ENCODE results near the gene PHEX.

Gene PHEX

DNA sequence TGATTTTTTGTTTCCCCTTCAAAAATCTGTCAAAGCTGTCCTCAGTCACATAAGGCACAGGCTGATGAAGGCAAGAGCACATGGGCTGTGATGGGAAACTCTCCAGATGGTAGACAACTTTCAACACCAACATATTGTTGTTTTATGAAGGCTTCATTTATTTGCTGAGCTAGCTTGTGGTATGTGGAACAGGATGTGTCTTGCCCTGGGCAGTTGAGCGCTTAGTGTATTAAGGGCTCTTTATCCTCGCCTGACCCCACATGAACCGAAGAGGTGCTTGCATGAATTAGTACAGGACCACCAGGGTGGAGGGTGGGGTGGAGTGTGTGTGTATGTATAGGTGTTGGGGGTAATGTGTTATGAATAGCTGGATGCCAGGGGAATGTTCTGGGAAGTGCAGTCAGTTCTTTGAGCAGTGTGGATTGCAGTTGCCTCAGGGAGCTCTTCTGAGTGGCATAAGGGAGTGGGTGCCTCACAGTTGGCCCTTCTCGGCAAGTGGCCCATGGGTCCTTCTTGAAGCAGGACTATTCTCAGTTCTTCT lies 103.1 kb downstream of the PHEX start:
- no peak for DNase-seq
- CTCF ChIA-PET: interaction anchor here (0.5 to 2.9 kb wide), 14 partner anchors 9 to 1559 kb away, joined by 3 to 15 read pairs (median 4); no protein-coding TSS in a partner anchor
- no peak overlapping the region for H3K27ac Mint-ChIP-seq
- no peaks in the 10 kb centered on the region for H3K9me3 Mint-ChIP-seq
- no peak overlapping the region for H3K4me3 Mint-ChIP-seq
- H3K36me3 Mint-ChIP-seq: no peaks in the 10 kb centered on the region
- no peaks in the 10 kb centered on the region for H3K27me3 Mint-ChIP-seq
- no peaks in the 10 kb centered on the region for H3K4me1 Mint-ChIP-seq

DNA sequence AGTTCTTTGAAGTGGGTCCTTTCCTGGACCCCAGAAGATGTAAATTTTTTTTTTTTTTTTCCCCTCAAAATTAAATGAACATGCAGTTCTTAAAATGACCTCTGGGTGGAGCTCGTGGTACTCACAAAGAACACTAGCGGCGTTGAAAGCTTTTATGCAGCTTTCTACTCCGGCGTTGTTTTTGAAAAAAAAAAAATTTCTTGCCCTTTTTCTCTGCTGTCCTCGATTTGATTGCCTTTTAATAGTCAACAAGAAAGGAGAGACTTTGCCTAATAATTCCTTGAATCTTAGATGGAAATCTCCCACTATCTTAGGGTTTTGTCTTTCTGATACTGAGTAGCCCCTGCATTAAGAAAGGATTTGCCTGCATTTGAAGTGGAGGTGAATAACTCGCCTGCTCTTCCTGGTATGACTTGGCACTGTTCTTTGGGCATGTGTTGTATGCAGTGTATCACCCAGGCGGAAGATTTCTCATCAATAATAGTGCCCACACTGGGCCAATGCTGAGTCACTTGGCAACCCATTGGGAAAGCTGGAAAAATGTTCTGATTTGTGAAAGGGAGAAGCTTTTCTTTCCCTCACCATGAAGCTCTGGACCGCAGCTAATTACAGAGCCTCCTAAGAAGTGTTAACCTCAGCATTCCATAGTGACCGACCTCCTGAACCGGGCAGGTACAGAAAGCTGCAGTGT lies 104.0 kb downstream of the PHEX start:
- DNase-seq: no peak
- H3K36me3 Mint-ChIP-seq: no peaks in the 10 kb centered on the region

DNA sequence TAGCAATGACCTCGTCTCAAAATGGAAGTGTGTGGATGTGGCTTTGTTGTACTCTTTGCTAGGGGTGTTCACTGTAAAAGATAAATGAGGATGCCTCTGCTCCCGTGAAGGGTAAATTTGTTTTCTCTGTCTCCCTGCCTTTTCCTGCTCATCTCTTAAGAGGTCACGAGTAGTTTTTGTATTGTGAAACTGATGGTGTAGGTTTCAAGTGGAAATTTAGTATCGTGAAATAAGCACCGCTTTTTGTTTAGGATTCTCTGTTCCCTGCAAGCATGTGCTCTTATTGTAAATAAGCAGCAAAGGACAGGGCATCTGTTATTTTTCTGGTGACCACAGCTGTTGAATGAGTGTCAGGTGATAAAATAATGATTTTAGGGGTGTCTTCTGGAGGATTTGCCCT lies 104.6 kb downstream of the PHEX start:
- no peak for DNase-seq
- Mint-ChIP-seq H3K27me3 (no peaks in the 10 kb centered on the region), H3K36me3 (no peaks in the 10 kb centered on the region), H3K4me1 (no peaks in the 10 kb centered on the region), H3K27ac (no peak overlapping the region), H3K9me3 (no peaks in the 10 kb centered on the region), H3K4me3 (no peak overlapping the region)
- CTCF ChIA-PET: interaction anchor here (1.1 to 2.9 kb wide), 8 partner anchors 21 to 1765 kb away, joined by 3 to 15 read pairs (median 5); no protein-coding TSS in a partner anchor

More for the DNA sequence above, 104.0 kb downstream of the PHEX start:
- Mint-ChIP-seq H3K27ac (no peak overlapping the region), H3K9me3 (no peaks in the 10 kb centered on the region), H3K4me3 (no peak overlapping the region), H3K4me1 (no peaks in the 10 kb centered on the region), H3K27me3 (no peaks in the 10 kb centered on the region)
- CTCF ChIA-PET: interaction anchor here (0.6 to 2.9 kb wide), 16 partner anchors 8 to 1766 kb away, joined by 3 to 15 read pairs (median 4); no protein-coding TSS in a partner anchor

DNA sequence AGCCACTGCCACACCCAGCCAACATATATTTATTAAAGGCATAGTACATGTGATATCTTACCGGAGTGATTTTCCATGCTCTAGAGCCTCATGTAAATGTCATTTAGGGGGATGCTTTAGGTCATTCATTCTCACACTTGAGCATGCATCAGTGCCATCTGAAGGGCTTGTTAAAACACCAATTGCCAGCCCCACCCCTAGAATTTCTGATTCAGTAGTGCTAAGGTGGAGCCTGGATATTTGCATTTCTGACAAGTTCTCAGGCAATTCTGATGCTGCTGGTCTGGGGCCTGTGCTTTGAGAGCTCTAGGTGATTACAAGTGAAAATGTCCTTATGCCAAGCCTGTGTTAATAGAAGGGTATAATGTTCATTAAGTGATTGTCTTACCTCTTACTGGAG lies 107.7 kb downstream of the PHEX start:
- H3K27ac Mint-ChIP-seq: no peak overlapping the region
- H3K9me3 Mint-ChIP-seq: no peaks in the 10 kb centered on the region
- no peak for DNase-seq
- H3K27me3 Mint-ChIP-seq: no peaks in the 10 kb centered on the region
- no peaks in the 10 kb centered on the region for H3K4me1 Mint-ChIP-seq
- CTCF ChIA-PET: no interaction called here
- no peak overlapping the region for H3K4me3 Mint-ChIP-seq
- H3K36me3 Mint-ChIP-seq: no peaks in the 10 kb centered on the region

DNA sequence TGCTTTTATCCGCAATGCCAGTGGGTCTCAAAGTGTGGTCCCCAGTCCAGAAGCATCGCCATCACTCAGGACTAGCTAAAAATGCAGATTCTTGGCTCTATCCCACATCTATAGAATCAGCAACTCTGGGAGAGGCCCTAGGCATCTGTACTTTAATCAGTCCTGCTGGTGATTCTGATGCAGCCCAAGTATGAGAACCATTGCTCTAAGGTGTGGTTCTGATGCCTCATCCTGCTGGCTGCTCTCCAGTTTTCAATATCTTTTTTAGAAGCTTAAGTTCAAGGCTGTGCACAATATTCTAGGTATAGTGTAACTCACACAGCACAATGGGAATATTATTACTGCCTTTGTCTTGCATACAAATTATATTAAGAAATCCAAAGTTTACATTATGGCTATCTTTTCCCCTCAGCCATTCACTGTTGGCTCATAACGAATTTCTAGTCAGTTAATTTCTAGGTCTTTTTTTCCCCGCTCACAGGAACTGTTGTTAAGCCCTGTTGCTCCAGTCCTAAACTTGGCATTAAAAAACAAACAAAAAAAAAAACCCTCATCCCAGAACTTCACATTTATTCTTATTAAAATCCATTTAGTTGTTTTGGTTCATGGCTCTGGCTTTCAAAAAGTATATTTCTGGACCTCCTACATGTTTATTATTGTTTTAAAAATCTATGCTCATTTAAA lies 109.1 kb downstream of the PHEX start:
- CTCF ChIA-PET: no interaction called here
- no peaks in the 10 kb centered on the region for H3K36me3 Mint-ChIP-seq
- no peak overlapping the region for H3K4me3 Mint-ChIP-seq
- H3K9me3 Mint-ChIP-seq: no peaks in the 10 kb centered on the region
- H3K4me1 Mint-ChIP-seq: no peaks in the 10 kb centered on the region
- H3K27ac Mint-ChIP-seq: no peak overlapping the region
- DNase-seq: no peak
- no peaks in the 10 kb centered on the region for H3K27me3 Mint-ChIP-seq

DNA sequence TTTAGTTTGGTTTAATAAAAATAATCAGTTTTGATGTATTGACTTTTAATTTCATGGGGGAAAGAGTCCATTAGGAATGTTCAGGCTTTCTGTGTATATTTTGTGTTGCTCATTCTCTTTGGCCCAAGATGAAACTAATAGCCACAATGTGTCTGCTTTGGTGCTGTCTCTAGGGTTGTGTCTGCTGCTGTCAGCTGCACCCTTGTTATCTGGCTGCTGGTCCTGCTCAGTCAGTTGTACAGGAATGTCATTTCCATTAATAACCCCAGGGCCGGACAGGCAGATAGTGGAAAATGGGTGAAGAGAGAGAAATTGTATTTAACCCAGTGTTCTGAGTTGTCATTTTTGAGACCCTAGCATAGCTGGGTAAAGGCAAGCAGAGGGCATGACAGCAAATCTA lies 115.1 kb downstream of the PHEX start:
- Mint-ChIP-seq H3K9me3 (no peaks in the 10 kb centered on the region), H3K4me3 (no peak overlapping the region), H3K36me3 (no peaks in the 10 kb centered on the region), H3K4me1 (no peaks in the 10 kb centered on the region), H3K27ac (no peak overlapping the region), H3K27me3 (no peaks in the 10 kb centered on the region)
- CTCF ChIA-PET: no interaction called here
- DNase-seq: no peak

DNA sequence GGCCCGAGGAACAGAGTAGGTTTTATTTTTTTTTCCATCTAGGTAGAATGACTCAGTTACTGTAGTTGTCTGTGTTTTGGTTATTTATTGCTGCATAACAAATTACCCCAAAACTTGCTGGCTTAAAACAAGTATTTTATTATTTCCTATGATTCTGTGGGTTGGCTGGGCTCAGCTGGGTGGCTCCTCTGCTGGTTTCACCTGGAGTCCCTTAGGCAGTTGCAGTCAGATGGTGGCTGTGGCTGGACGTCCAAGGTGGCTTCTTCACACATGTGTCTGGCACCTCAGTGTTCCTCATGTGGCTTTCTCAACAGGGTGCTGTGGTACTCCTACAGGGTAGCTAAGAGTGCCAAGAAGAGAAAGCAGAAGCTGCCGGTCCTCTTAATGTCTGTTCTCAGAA lies 115.8 kb downstream of the PHEX start:
- Mint-ChIP-seq H3K36me3 (no peaks in the 10 kb centered on the region), H3K27ac (no peak overlapping the region), H3K4me1 (no peaks in the 10 kb centered on the region), H3K27me3 (no peaks in the 10 kb centered on the region), H3K9me3 (no peaks in the 10 kb centered on the region), H3K4me3 (no peak overlapping the region)
- no peak for DNase-seq
- CTCF ChIA-PET: no interaction called here

DNA sequence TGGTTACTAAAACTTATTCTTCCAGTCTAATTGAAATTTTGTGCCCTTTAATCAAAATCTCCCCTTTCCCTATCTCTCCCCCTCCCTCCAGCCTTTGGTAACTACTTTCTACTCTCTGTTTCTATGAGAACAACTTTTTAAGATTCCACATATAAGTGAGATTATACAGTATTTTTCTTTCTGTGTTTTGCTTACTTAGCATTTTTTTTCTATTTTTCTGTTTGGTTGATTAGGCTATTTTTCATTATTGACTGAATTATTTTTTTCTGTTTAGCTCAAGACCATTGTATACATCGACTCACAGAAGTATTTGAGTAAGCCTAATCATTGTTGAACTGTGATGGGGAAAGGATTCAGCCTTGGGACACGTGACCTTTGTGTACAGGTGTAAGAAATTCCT lies 116.4 kb downstream of the PHEX start:
- Mint-ChIP-seq H3K4me1 (no peaks in the 10 kb centered on the region), H3K4me3 (no peak overlapping the region), H3K27me3 (no peaks in the 10 kb centered on the region), H3K9me3 (no peaks in the 10 kb centered on the region), H3K36me3 (no peaks in the 10 kb centered on the region), H3K27ac (no peak overlapping the region)
- no peak for DNase-seq
- CTCF ChIA-PET: interaction anchor here (0.6 kb wide), 1 partner anchor 370 kb away, joined by 3 read pairs; no protein-coding TSS in a partner anchor

DNA sequence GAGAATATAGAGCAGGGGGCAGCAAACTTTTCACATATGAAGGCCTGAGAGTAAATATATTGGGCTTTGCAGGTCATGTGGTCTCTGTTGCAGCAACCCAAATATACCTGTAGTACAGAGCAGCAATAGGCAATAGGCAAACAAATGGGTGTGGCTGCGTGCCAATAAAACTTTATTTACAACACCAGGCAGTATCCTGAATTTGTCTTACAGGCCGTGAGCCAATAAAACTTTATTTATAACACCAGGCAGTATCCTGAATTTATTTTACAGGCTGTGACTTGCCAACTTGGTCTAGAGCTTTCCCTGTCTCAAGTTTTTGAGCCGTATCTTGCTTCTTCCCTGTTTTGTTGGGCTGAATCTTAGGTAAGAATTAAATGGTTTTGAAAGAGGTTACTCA lies 118.2 kb downstream of the PHEX start:
- no peak overlapping the region for H3K27ac Mint-ChIP-seq
- no peak overlapping the region for H3K4me3 Mint-ChIP-seq
- H3K36me3 Mint-ChIP-seq: no peaks in the 10 kb centered on the region
- H3K9me3 Mint-ChIP-seq: no peaks in the 10 kb centered on the region
- H3K27me3 Mint-ChIP-seq: no peaks in the 10 kb centered on the region
- no peaks in the 10 kb centered on the region for H3K4me1 Mint-ChIP-seq
- CTCF ChIA-PET: no interaction called here
- DNase-seq: no peak

DNA sequence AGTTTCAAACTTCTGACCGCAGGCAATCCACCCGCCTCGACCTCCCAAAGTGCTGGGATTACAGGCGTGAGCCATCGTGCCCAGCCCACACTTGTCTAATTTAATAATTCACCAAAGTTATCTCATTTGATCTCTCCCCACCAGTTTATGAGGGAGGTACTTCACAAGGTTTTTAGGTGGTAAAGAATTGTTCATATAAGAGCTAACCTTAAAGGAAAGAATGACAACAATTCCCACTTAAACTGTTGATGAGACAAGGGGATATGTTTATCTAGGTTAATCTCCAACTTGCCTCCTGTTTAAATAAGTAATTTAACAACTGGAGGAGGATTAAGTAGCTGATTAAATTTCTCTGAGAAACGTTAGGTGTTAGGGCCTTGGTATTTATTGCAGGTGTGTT lies 123.0 kb downstream of the PHEX start:
- Mint-ChIP-seq H3K36me3 (no peaks in the 10 kb centered on the region), H3K4me3 (no peak overlapping the region), H3K4me1 (no peaks in the 10 kb centered on the region), H3K27ac (no peak overlapping the region), H3K9me3 (no peaks in the 10 kb centered on the region), H3K27me3 (no peaks in the 10 kb centered on the region)
- CTCF ChIA-PET: no interaction called here
- DNase-seq: no peak

DNA sequence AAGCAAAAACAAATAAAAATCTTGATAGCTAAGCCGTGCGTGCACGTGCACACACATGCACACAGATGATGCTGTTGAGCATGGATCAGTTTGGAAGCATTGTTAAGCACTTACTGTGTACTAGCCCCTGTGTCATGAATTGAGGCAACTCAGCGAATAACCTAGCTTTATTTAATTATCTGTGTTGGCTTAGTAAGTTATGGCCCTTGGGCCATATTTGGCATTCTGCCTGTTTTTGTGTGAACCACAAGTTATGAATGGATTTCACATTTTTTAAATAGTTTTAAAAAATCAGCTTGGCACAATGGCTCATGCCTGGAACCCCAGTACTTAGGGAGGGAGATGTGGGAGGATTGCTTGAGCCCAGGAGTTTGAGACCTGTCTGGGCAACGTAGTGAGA lies 126.9 kb downstream of the PHEX start:
- CTCF ChIA-PET: interaction anchor here (1.5 kb wide), 1 partner anchor 23 kb away, joined by 6 read pairs; no protein-coding TSS in a partner anchor
- Mint-ChIP-seq H3K4me3 (no peak overlapping the region), H3K36me3 (no peaks in the 10 kb centered on the region), H3K9me3 (no peaks in the 10 kb centered on the region), H3K4me1 (no peaks in the 10 kb centered on the region), H3K27me3 (no peaks in the 10 kb centered on the region), H3K27ac (no peak overlapping the region)
- DNase-seq: no peak

DNA sequence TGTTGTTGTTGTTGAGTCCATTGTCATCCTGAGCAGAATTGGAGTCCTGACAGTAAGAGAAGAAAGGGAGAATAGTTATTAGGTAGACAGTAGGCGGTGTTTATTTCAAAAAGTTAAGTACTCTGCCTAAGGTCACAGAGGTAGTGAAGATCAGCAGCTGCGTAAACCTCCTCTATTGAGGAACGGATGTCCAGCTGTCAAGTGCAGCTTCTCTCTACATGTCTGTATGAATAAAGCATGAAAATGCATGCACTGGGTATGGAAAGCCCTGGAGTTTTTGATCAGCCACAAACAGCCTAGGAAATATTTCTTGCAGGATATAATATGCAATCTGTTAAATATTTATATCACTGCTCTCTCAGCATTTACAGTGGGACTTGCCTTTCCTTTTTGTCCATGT lies 131.2 kb downstream of the PHEX start:
- Mint-ChIP-seq H3K27ac (no peak overlapping the region), H3K36me3 (no peaks in the 10 kb centered on the region), H3K4me3 (no peak overlapping the region), H3K9me3 (no peaks in the 10 kb centered on the region), H3K27me3 (no peaks in the 10 kb centered on the region), H3K4me1 (no peaks in the 10 kb centered on the region)
- no peak for DNase-seq
- CTCF ChIA-PET: no interaction called here

DNA sequence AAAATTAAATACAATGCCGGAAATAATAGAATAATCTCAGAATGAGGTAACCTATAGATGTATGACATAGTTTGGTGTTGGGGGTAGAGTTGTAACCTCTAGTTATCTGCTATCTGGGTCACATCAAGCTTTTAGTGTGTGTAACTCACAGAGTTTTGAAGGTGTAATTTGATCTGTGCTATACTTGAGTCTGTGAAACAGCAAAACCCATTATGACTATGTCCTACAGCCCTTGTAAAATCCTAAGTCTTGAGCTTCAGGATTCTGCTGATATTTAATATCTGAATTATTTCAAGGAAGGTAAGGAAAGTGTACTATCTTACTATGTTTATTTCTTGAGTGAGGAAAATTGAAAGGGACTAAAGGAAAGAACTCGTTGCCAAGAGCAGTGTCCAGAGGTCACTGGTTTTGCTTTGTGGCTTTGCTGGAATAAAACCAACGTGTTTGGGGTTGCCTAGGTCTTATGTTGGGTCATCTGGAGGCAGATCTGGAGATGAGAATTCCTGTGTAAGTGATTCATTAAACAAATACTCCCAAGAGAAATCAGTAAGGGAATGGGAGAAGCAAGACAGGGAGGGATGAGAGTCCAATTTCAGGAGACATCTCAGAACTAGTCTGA lies 132.8 kb downstream of the PHEX start:
- DNase-seq: no peak
- Mint-ChIP-seq H3K36me3 (no peaks in the 10 kb centered on the region), H3K27ac (no peak overlapping the region), H3K9me3 (no peaks in the 10 kb centered on the region), H3K4me3 (no peak overlapping the region), H3K4me1 (no peaks in the 10 kb centered on the region), H3K27me3 (no peaks in the 10 kb centered on the region)
- CTCF ChIA-PET: no interaction called here

DNA sequence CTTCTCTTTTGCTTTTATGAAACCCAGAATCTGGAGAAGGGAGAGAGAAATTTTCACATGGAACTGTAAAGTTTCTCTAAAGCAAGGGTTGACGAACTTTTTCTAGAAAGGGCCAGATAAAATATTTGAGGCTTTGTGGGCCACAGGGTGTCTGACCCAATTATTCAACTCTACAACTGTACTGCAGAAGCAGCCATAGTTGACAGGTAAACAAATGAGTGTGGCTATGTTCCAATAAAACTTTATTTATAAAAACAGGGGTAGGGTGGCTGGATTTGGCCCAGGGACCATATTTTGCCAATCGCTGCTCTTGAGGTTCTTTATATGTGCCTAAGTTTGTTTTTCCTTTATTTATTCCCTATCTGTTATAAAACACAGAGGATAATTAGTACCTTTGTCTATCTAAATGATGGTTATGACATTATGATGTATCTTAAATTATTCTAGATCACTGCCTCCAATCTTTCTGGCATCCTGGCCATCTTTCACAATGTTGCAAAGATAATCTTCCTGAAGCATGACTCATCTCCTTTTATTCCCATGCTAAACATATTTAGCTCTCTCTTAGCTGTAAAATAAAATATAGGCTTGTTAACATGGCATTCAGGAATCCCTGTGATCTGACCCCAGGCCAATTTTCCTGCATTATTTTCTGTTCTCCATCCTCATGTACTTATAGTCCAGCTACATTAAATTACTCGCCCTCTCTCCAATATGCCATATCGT lies 133.8 kb downstream of the PHEX start:
- Mint-ChIP-seq H3K27ac (no peak overlapping the region), H3K27me3 (no peaks in the 10 kb centered on the region), H3K36me3 (no peaks in the 10 kb centered on the region), H3K9me3 (no peaks in the 10 kb centered on the region), H3K4me1 (no peaks in the 10 kb centered on the region), H3K4me3 (no peak overlapping the region)
- DNase-seq: no peak
- CTCF ChIA-PET: no interaction called here

Data from activated naive CD4-positive, alpha-beta T cell treated with anti-CD3 and anti-CD28 coated beads, Interleukin-2, amount 10 ng/mL, durations not matched to agents 7 days and 5 days (primary cell).